GM12878 (cell line): Measurements from ENCODE around the gene ATP10A. TPM values are rescaled to one million over a fixed set of nuclear protein-coding genes. Genes with fewer than 3 reads are reported as not detected.

Source experiments
- ATAC-seq: fragments of 200-7000 bp; cut with Tn5 transposase; 3 replicates; pipeline ENCODE4 v1.9.1; 2020; ENCODE audit warnings: mild to moderate bottlenecking, moderate library complexity
- BruUV-seq: library from RNA; stranded (reverse); fragments of 400-500 nt; replicated peaks from 2 replicates; lab custom pipeline; 2021; lab: Mats Ljungman, UMichigan
- CTCF ChIA-PET: fragments of 300-600 bp; sonication (Branson Sonifier 250); formaldehyde crosslinking; extraction: SDS; loops from one replicate; lab custom pipeline; 2021; ENCODE audit warnings: inconsistent platforms; lab: Yijun Ruan, JAX
- POLR2A ChIA-PET: fragments of 350-600 bp; formaldehyde crosslinking; extraction: SDS; loops from one replicate; lab custom pipeline; 2021; ENCODE audit warnings: inconsistent platforms; lab: Charles Lee
- RAD21 ChIA-PET: fragments of 300-600 bp; sonication (Branson Sonifier 250); formaldehyde crosslinking; loops from one replicate; lab custom pipeline; 2023; ENCODE audit warnings: antibody characterized with exemption; ENCODE audit not compliant: unreplicated experiment; lab: Charles Lee
- SMC1A ChIA-PET: fragments of 300-600 bp; sonication (Branson Sonifier 250); formaldehyde crosslinking; loops from one replicate; lab custom pipeline; 2023; ENCODE audit not compliant: unreplicated experiment, uncharacterized antibody; lab: Charles Lee
- DNase-seq: peaks from one replicate; pipeline ENCODE4 v3.0.0-alpha.2; 2011; ENCODE audit warnings: low read depth, low spot score
- FAIRE-seq: peaks from 3 replicates; lab custom pipeline; 2011; peaks lifted over from hg19 to GRCh38; lab: Jason Lieb, UNC
- H2AFZ ChIP-seq: 2 replicates; pipeline ENCODE4 v1.6.0; 2011; ENCODE audit warnings: low read depth, low read length, control low read depth; ENCODE audit not compliant: control insufficient read depth
- H3K27ac ChIP-seq: 2 replicates; pipeline ENCODE4 v1.5.1; 2011; ENCODE audit warnings: control low read depth; ENCODE audit not compliant: control insufficient read depth, insufficient read depth
- H3K27me3 ChIP-seq, 2 experiments: replicated peaks in 1 of 2; 2 replicates each; pipeline versions ENCODE4 v1.6.0 to v1.6.1; 2011; ENCODE audit warnings: low read length in 1 of 2; ENCODE audit not compliant: control insufficient read depth in 2 of 2, insufficient read depth in 2 of 2
- H3K36me3 ChIP-seq, 2 experiments: 2 replicates each; pipeline ENCODE4 v1.5.1; 2011; ENCODE audit warnings: low read length in 1 of 2; ENCODE audit not compliant: control insufficient read depth in 2 of 2, insufficient read depth in 2 of 2
- H3K4me1 ChIP-seq: 2 replicates; pipeline ENCODE4 v1.6.1; 2011; ENCODE audit warnings: mild to moderate bottlenecking, low read length, moderate library complexity, mixed read lengths; ENCODE audit not compliant: control insufficient read depth, insufficient read depth
- H3K4me2 ChIP-seq: 2 replicates; pipeline ENCODE4 v1.6.0; 2011; ENCODE audit warnings: control low read depth; ENCODE audit not compliant: control insufficient read depth, insufficient read depth
- H3K4me3 ChIP-seq: fragments of 200-600 bp; sonication (generic); 2 replicates; pipeline ENCODE4 v1.5.1; 2016
- H3K79me2 ChIP-seq: 2 replicates; pipeline ENCODE4 v1.6.0; 2011; ENCODE audit warnings: low read length; ENCODE audit not compliant: control insufficient read depth, insufficient read depth
- H3K9ac ChIP-seq: 2 replicates; pipeline ENCODE4 v1.8.0; 2011; ENCODE audit warnings: low read length, control low read depth, mixed read lengths; ENCODE audit not compliant: control insufficient read depth, insufficient read depth
- H3K9me3 ChIP-seq: replicated peaks from 3 replicates; pipeline ENCODE4 v1.5.1; 2011; ENCODE audit warnings: mild to moderate bottlenecking, low read length; ENCODE audit not compliant: control insufficient read depth, insufficient read depth
- H4K20me1 ChIP-seq: 2 replicates; pipeline ENCODE4 v1.6.0; 2011; ENCODE audit not compliant: control insufficient read depth, insufficient read depth
- ATF3 ChIP-seq: IDR thresholded peaks from 2 replicates; pipeline ENCODE4 v1.6.1; 2011; ENCODE audit warnings: low read depth, mild to moderate bottlenecking, low read length, moderate library complexity, borderline replicate concordance; ENCODE audit errors: extremely low read depth
- BCLAF1 ChIP-seq: fragments of 450-650 bp; IDR thresholded peaks from 2 replicates; pipeline ENCODE4 v1.6.1; 2017; ENCODE audit warnings: antibody characterized with exemption, mild to moderate bottlenecking, moderate library complexity
- ETV6 ChIP-seq, 2 experiments: fragments of 450-650 bp in 1 of 2; IDR thresholded peaks in 1 of 2; conservative IDR thresholded peaks in 1 of 2; 2 replicates each; pipeline ENCODE4 v1.6.1; 2014; ENCODE audit warnings: antibody characterized with exemption in 1 of 2, borderline replicate concordance in 1 of 2, low read depth in 1 of 2, mild to moderate bottlenecking in 1 of 2, moderate library complexity in 1 of 2
- IKZF1 ChIP-seq: fragments of 450-650 bp; conservative IDR thresholded peaks from 2 replicates; pipeline ENCODE4 v1.6.1; 2017; ENCODE audit warnings: antibody characterized with exemption, mild to moderate bottlenecking
- JUND ChIP-seq: IDR thresholded peaks from 2 replicates; pipeline ENCODE4 v1.6.1; 2012; ENCODE audit warnings: low read depth, mild to moderate bottlenecking, low read length, improper control_type of control experiment, moderate library complexity
- KDM1A ChIP-seq: fragments of 200-600 bp; sonication (generic); IDR thresholded peaks from 2 replicates; pipeline ENCODE4 v1.6.1; 2016; ENCODE audit warnings: borderline replicate concordance
- KLF5 ChIP-seq: fragments of 450-650 bp; IDR thresholded peaks from 2 replicates; pipeline ENCODE4 v1.6.1; 2014; ENCODE audit warnings: mild to moderate bottlenecking; ENCODE audit not compliant: partially characterized antibody
- NBN ChIP-seq: fragments of 450-650 bp; IDR thresholded peaks from 2 replicates; pipeline ENCODE4 v1.6.1; 2016
- NKRF ChIP-seq: fragments of 450-650 bp; conservative IDR thresholded peaks from 2 replicates; pipeline ENCODE4 v1.6.1; 2017; ENCODE audit warnings: mild to moderate bottlenecking, moderate library complexity
- PAX8 ChIP-seq: fragments of 450-650 bp; IDR thresholded peaks from 2 replicates; pipeline ENCODE4 v1.6.1; 2017; ENCODE audit warnings: mild to moderate bottlenecking, moderate library complexity
- RAD51 ChIP-seq: fragments of 450-650 bp; IDR thresholded peaks from 2 replicates; pipeline ENCODE4 v1.6.1; 2016; ENCODE audit warnings: moderate library complexity, mild to moderate bottlenecking, inconsistent platforms
- RELA ChIP-seq: fragments of 450-650 bp; IDR thresholded peaks from 2 replicates; pipeline ENCODE4 v1.8.0; 2014; ENCODE audit warnings: borderline replicate concordance; ENCODE audit not compliant: partially characterized antibody
- USF1 ChIP-seq: IDR thresholded peaks from 2 replicates; pipeline ENCODE4 v1.6.1; 2011; ENCODE audit warnings: borderline replicate concordance, low read depth, mild to moderate bottlenecking, moderate library complexity, mixed read lengths, low read length; ENCODE audit not compliant: insufficient read depth; ENCODE audit errors: extremely low read length
- ZNF217 ChIP-seq: fragments of 450-650 bp; IDR thresholded peaks from 2 replicates; pipeline ENCODE4 v1.6.1; 2017; ENCODE audit warnings: antibody characterized with exemption, mild to moderate bottlenecking
- ZZZ3 ChIP-seq: IDR thresholded peaks from 2 replicates; pipeline ENCODE4 v1.6.1; 2011; ENCODE audit warnings: low read depth; ENCODE audit not compliant: control insufficient read depth, insufficient read length
- WGBS: methylation state at CpG from one replicate; pipeline ENCODE4 v1.1.6; 2016; ENCODE audit warnings: low lambda C conversion rate; ENCODE audit not compliant: insufficient replicate concordance, insufficient coverage; ENCODE audit errors: missing lambda C conversion rate; 5-methylcytosine and 5-hydroxymethylcytosine counted together
- in situ Hi-C: fragments of 300-500 bp; cut with MboI; formaldehyde crosslinking; loops from 9 replicates; pipeline ENCODE4 v1.14.3; 2018; ENCODE audit warnings: mixed read lengths
- intact Hi-C: fragments of 100-400 bp; cut with micrococcal nuclease; formaldehyde crosslinking; loops from one replicate; pipeline ENCODE4 v1.14.2; 2022; ENCODE audit not compliant: unreplicated experiment
- polyA plus RNA-seq, 11 experiments: library from polyadenylated mRNA; depleted of rRNA in 4 of 11; unstranded in 6 of 11; stranded (reverse) in 5 of 11; fragments of >200 nt; fragmentation: Nextera tagmentation in 4 of 11; fragmentation: Illumina TruSeq in 1 of 11; extraction: Ambion mirVana in 4 of 11; extraction: Trizol in 1 of 11; gene quantifications; 1 replicate in 1 of 11; 2 replicates in 10 of 11; pipeline versions ENCODE4 v1.2.1 to v1.2.3, GENCODE V29; 2011 to 2016; ENCODE audit warnings: inconsistent platforms in 2 of 11, missing spikeins in 2 of 11, low read depth in 1 of 11
- total RNA-seq, 4 experiments: library from RNA; depleted of rRNA in 3 of 4; stranded (reverse); fragments of >200 nt in 3 of 4; fragmentation: Illumina TruSeq in 1 of 4; extraction: Trizol in 1 of 4; gene quantifications; 2 replicates each; pipeline versions ENCODE4 v1.2.1 to v1.2.3, GENCODE V29; 2013 to 2021

Gene ATP10A
- total and polyA plus RNA-seq, 10 of the 15 experiments (the other 5 are each of a cell fraction or from before 2014, with no cell fraction given): 0.04 to 1.5 (median 0.31) TPM; not detected in 2

- no peak for TF ChIP-seq NKRF
- TF ChIP-seq RAD51: no peak
- TF ChIP-seq IKZF1: no peak
- no peak for TF ChIP-seq ETV6 (conservative IDR thresholded peaks at IDR 0.05 in 1 of 2, IDR thresholded peaks at IDR 0.05 in 1 of 2; ENCODE audit: borderline replicate concordance in 1 of 2, low read depth in 1 of 2)
- TF ChIP-seq USF1: no peak
Observed at GRCh38 chr15:25839638-25840156, 23.4 kb downstream of the ATP10A start (continued).

- H3K4me2 ChIP-seq: no peak overlapping the region
- H3K4me3 ChIP-seq: no peak overlapping the region
- no peaks in the 10 kb centered on the region for H3K4me1 ChIP-seq
- no peak for TF ChIP-seq KLF5
- no peak for TF ChIP-seq ZNF217
- no peak for TF ChIP-seq ZZZ3
- TF ChIP-seq ATF3: no peak
- no peak for TF ChIP-seq RELA
- TF ChIP-seq JUND: no peak
- no peak for TF ChIP-seq KDM1A
- TF ChIP-seq BCLAF1: no peak
- no peak for TF ChIP-seq PAX8
- TF ChIP-seq NBN: no peak
- intact Hi-C loops (no loop called here), in situ Hi-C loops (no loop called here)
- H3K27ac ChIP-seq: no peak overlapping the region
- RAD21 ChIA-PET: no interaction called here
- no peak overlapping the region for H3K9ac ChIP-seq
- H3K9me3 ChIP-seq: no peaks in the 10 kb centered on the region
- H3K79me2 ChIP-seq: no peaks in the 10 kb centered on the region
- FAIRE-seq: no peak
- no peak for ATAC-seq
- CTCF ChIA-PET: no interaction called here
- H3K27me3 ChIP-seq: no peaks in the 10 kb centered on the region
- POLR2A ChIA-PET: no interaction called here
- BruUV-seq: no TSS peak
- no peaks in the 10 kb centered on the region for H4K20me1 ChIP-seq
- no peak for DNase-seq
- H2AFZ ChIP-seq: no peak overlapping the region
- 11% methylated on average over 4 of the region's 4 CpGs for WGBS
- H3K36me3 ChIP-seq: no peaks in the 10 kb centered on the region
- SMC1A ChIA-PET: no interaction called here
Observed at GRCh38 chr15:25838871-25839195, 24.3 kb downstream of the ATP10A start.
